ENCODE data around the gene ARHGEF35. TPM values are rescaled to one million over a fixed set of nuclear protein-coding genes. Genes with fewer than 3 reads are reported as not detected.
"Not testable (repeated sequence)": the region's sequence is repeated elsewhere in the genome, so short reads cannot be mapped to it uniquely, and the experiment has no call there.

Gene ARHGEF35
- total and polyA plus RNA-seq, 4 experiments from 2014 or later = 2.0 to 5.2 (median 3.8) TPM

DNA sequence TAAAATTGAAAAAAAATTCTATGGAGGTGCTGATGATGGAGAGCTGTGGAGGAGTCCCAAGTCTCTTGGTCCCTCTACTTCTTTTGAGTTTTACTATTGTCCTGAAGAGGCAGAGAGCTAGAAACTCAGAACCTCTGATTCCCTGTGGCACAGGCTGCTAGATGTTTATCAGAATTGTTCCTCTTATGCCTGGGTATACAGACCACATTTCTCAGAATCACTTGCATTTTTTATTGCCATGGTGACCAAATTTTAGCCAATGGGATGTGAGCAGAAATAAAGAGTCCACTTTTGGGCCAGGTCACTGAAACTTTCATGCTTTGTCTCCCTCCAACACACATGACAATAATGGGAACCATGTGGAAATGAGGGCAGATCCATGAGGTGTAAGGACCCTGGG lies 28.0 kb upstream of the ARHGEF35 start:
- H3K9me3 ChIP-seq (ENCODE audit: control insufficient read depth in 1 of 2, low read length in 2 of 2); H3K4me3 Mint-ChIP-seq; H3K27me3 Mint-ChIP-seq; H3K36me3 Mint-ChIP-seq; H3K36me3 ChIP-seq (ENCODE audit: insufficient read depth, low read length); H3K9me3 Mint-ChIP-seq; DNase-seq; H3K27ac Mint-ChIP-seq; H3K27ac ChIP-seq (ENCODE audit: low read depth, low read length); H3K27me3 ChIP-seq (ENCODE audit: insufficient read depth, low read length); intact Hi-C loops (cut with micrococcal nuclease); CTCF ChIA-PET (ENCODE audit: partially characterized antibody); POLR2A ChIA-PET (ENCODE audit: partially characterized antibody); H3K4me3 ChIP-seq (ENCODE audit: low read length in 2 of 2); H3K4me1 ChIP-seq (ENCODE audit: insufficient read depth, low read length); H3K4me1 Mint-ChIP-seq: not testable (repeated sequence)

DNA sequence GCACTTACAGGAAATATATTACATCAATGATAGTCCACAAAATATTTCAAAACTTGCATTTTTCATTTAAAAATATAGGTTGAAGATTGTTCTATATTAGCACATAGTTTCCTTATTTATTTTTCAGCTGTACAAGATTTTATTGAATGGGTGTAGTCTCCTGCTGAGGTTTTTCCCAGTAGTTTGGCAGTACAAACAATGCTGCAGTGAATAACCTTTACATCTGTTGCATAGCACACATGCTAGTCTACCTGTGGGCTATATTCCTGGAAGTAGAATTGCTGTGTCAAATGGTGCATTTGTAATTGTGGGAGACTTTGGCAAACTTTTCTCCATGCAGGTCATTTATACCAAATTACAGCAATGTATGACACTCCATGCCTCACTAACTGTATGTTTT lies 24.9 kb upstream of the ARHGEF35 start:
- DNase-seq; H3K27me3 ChIP-seq (ENCODE audit: insufficient read depth, low read length); H3K36me3 Mint-ChIP-seq; H3K4me3 Mint-ChIP-seq; H3K4me1 Mint-ChIP-seq; H3K4me3 ChIP-seq (ENCODE audit: low read length in 2 of 2); H3K27ac Mint-ChIP-seq; intact Hi-C loops (cut with micrococcal nuclease); H3K9me3 Mint-ChIP-seq; CTCF ChIA-PET (ENCODE audit: partially characterized antibody); H3K27me3 Mint-ChIP-seq; H3K4me1 ChIP-seq (ENCODE audit: insufficient read depth, low read length); H3K9me3 ChIP-seq (ENCODE audit: control insufficient read depth in 1 of 2, low read length in 2 of 2); H3K27ac ChIP-seq (ENCODE audit: low read depth, low read length); H3K36me3 ChIP-seq (ENCODE audit: insufficient read depth, low read length); POLR2A ChIA-PET (ENCODE audit: partially characterized antibody): not testable (repeated sequence)

DNA sequence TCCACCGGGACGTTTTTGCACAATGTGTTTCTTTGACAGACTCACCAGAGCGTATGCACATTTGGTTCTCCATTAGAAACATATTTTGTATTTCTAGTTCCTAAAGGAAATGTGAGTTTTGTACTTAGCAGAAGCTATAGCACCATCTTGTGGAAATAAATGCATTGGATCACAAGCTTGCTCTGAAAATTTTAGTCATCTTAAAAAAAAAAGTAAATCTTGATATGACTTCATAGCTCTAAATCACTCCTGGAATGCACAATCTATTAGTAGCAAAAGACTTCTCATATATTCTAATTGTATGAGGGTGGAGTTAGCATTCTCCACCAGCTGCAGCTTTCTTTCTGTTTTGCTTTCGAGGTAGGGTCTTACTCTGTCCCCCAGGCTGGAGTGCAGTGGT lies 23.5 kb upstream of the ARHGEF35 start:
- H3K36me3 Mint-ChIP-seq; intact Hi-C loops (cut with micrococcal nuclease); CTCF ChIA-PET (ENCODE audit: partially characterized antibody); H3K9me3 Mint-ChIP-seq; POLR2A ChIA-PET (ENCODE audit: partially characterized antibody); H3K4me1 ChIP-seq (ENCODE audit: insufficient read depth, low read length); H3K4me1 Mint-ChIP-seq; H3K36me3 ChIP-seq (ENCODE audit: insufficient read depth, low read length); H3K27ac ChIP-seq (ENCODE audit: low read depth, low read length); H3K4me3 ChIP-seq (ENCODE audit: low read length in 2 of 2); H3K27me3 ChIP-seq (ENCODE audit: insufficient read depth, low read length); H3K9me3 ChIP-seq (ENCODE audit: control insufficient read depth in 1 of 2, low read length in 2 of 2); DNase-seq; H3K4me3 Mint-ChIP-seq; H3K27ac Mint-ChIP-seq; H3K27me3 Mint-ChIP-seq: not testable (repeated sequence)

DNA sequence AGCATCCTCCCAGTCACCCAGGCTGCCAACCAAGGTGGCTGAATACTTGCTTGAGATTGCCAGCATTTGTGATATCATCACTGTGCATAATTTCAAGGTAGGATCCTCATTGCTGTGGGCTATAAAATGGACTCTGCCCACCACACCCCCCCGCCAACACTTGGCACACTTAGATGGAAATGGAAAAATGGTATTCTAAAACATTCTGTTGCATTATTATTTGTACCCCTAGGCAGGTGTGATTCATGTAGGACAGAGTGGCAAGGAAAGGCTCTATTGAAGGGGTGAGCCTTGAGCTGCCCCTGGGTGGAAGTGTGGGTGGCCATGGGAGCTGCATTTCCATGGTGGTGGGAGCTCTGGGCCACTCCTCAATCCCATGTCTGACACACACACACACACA lies 22.9 kb upstream of the ARHGEF35 start:
- H3K27me3 ChIP-seq (ENCODE audit: insufficient read depth, low read length); H3K4me1 ChIP-seq (ENCODE audit: insufficient read depth, low read length); H3K9me3 Mint-ChIP-seq; DNase-seq; H3K4me1 Mint-ChIP-seq; H3K9me3 ChIP-seq (ENCODE audit: control insufficient read depth in 1 of 2, low read length in 2 of 2); H3K36me3 ChIP-seq (ENCODE audit: insufficient read depth, low read length); CTCF ChIA-PET (ENCODE audit: partially characterized antibody); H3K4me3 Mint-ChIP-seq; H3K27ac ChIP-seq (ENCODE audit: low read depth, low read length); intact Hi-C loops (cut with micrococcal nuclease); H3K4me3 ChIP-seq (ENCODE audit: low read length in 2 of 2); H3K36me3 Mint-ChIP-seq; H3K27me3 Mint-ChIP-seq; POLR2A ChIA-PET (ENCODE audit: partially characterized antibody): not testable (repeated sequence)
- H3K27ac Mint-ChIP-seq = peak overlapping the region in 1 of 7 donors; percentile 8

DNA sequence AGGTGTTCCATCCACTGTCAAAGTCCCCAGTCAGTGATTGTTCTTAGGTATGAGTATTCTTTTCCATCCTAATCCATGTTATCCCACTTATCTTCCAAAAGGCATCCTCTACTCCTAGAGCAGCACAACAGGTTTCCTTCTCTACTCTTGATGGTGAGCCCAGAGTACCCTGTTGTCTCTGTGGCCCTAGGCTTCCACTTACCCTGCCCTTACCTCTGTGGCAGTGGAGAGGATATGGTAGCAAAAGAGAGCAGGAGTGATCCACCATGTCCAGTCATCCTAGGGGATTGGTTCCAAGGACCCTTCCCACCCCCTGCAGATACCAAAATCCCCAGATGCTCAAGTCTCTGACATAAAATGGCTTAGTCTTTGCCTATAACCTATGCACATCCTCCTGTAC lies 21.6 kb upstream of the ARHGEF35 start:
- H3K9me3 Mint-ChIP-seq; H3K4me1 Mint-ChIP-seq; H3K4me3 ChIP-seq (ENCODE audit: low read length in 2 of 2); H3K4me1 ChIP-seq (ENCODE audit: insufficient read depth, low read length); H3K27me3 ChIP-seq (ENCODE audit: insufficient read depth, low read length); H3K27me3 Mint-ChIP-seq; H3K36me3 ChIP-seq (ENCODE audit: insufficient read depth, low read length); H3K27ac ChIP-seq (ENCODE audit: low read depth, low read length); H3K27ac Mint-ChIP-seq; DNase-seq; H3K9me3 ChIP-seq (ENCODE audit: control insufficient read depth in 1 of 2, low read length in 2 of 2); CTCF ChIA-PET (ENCODE audit: partially characterized antibody); POLR2A ChIA-PET (ENCODE audit: partially characterized antibody); intact Hi-C loops (cut with micrococcal nuclease); H3K36me3 Mint-ChIP-seq; H3K4me3 Mint-ChIP-seq: not testable (repeated sequence)

DNA sequence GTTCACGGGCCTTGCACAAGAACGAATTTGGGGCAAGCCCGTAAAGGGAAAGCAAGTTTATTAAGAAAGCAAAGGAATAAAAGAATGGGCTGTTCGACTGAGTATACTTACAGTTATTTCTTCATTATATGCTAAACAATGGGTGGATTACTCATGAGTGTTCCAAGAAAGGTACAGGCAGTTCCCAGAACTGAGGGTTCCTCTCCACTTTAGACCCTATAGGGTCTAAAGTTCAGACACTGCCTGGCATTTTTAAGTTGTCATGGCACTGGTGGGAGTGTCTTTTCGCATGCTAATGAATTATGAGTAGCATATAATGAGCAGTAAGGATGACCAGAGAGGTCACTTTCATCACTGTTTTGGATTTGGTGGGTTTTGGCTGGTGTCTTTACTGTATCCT lies 9.7 kb upstream of the ARHGEF35 start:
- H3K27ac ChIP-seq (ENCODE audit: low read depth, low read length); H3K4me1 Mint-ChIP-seq; H3K27ac Mint-ChIP-seq; H3K9me3 Mint-ChIP-seq; H3K4me3 ChIP-seq (ENCODE audit: low read length in 2 of 2); H3K36me3 ChIP-seq (ENCODE audit: insufficient read depth, low read length); POLR2A ChIA-PET (ENCODE audit: partially characterized antibody); H3K27me3 ChIP-seq (ENCODE audit: insufficient read depth, low read length); H3K4me3 Mint-ChIP-seq; H3K4me1 ChIP-seq (ENCODE audit: insufficient read depth, low read length); H3K36me3 Mint-ChIP-seq; CTCF ChIA-PET (ENCODE audit: partially characterized antibody); DNase-seq; H3K9me3 ChIP-seq (ENCODE audit: control insufficient read depth in 1 of 2, low read length in 2 of 2); intact Hi-C loops (cut with micrococcal nuclease); H3K27me3 Mint-ChIP-seq: not testable (repeated sequence)

DNA sequence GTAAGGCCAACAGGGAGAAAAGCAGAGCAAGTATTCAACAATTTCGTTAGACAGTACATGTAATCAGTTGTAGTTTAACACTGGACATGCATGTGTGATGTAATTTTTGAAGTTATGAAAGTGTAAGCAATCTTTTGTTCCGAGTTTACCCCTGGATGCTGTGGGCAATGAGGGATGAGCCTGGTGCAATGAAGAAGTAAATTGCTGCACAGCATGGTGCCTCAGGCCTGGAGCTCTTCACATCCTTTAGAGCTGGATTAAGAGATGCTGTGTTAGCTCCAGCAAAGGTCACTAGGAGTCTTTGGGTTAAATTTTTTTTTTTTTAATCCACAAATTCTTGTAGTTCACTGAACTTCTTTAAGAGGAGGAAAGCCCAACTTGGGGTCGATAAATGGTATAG lies 7.5 kb upstream of the ARHGEF35 start:
- POLR2A ChIA-PET (ENCODE audit: partially characterized antibody); H3K27me3 Mint-ChIP-seq; H3K4me1 ChIP-seq (ENCODE audit: insufficient read depth, low read length); H3K27ac ChIP-seq (ENCODE audit: low read depth, low read length); H3K36me3 ChIP-seq (ENCODE audit: insufficient read depth, low read length); H3K27ac Mint-ChIP-seq; H3K4me3 ChIP-seq (ENCODE audit: low read length in 2 of 2); intact Hi-C loops (cut with micrococcal nuclease); CTCF ChIA-PET (ENCODE audit: partially characterized antibody); H3K9me3 Mint-ChIP-seq; H3K4me3 Mint-ChIP-seq; H3K4me1 Mint-ChIP-seq; H3K36me3 Mint-ChIP-seq; DNase-seq; H3K9me3 ChIP-seq (ENCODE audit: control insufficient read depth in 1 of 2, low read length in 2 of 2); H3K27me3 ChIP-seq (ENCODE audit: insufficient read depth, low read length): not testable (repeated sequence)

DNA sequence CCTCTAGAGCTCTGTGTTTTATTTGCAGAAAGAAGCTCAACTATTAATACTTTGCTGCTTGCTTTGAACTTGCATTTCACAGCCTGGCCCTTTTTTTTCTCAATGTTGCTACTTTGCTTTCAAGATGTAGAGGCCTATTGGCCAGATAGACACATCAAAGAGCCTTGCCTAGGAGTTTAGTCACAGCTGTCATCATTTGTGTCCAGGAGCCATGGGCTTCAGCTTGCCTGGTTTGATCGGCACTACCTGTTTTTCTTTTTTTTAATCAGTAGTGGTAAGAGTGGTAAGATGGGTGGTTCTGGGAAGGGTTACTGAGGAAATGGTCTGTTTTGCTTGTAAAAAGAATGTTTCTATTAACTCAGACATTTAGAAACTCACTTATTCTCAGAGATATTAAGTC lies 6.3 kb upstream of the ARHGEF35 start:
- H3K27me3 Mint-ChIP-seq; H3K4me3 Mint-ChIP-seq; DNase-seq; H3K27me3 ChIP-seq (ENCODE audit: insufficient read depth, low read length); H3K36me3 ChIP-seq (ENCODE audit: insufficient read depth, low read length); H3K36me3 Mint-ChIP-seq; H3K4me1 ChIP-seq (ENCODE audit: insufficient read depth, low read length); H3K27ac Mint-ChIP-seq; intact Hi-C loops (cut with micrococcal nuclease); CTCF ChIA-PET (ENCODE audit: partially characterized antibody); H3K27ac ChIP-seq (ENCODE audit: low read depth, low read length); H3K4me3 ChIP-seq (ENCODE audit: low read length in 2 of 2); POLR2A ChIA-PET (ENCODE audit: partially characterized antibody); H3K9me3 ChIP-seq (ENCODE audit: control insufficient read depth in 1 of 2, low read length in 2 of 2); H3K9me3 Mint-ChIP-seq: not testable (repeated sequence)
- peaks cover 3 to 11% (median 5%) of the 10 kb centered on the region in 4 donors for H3K4me1 Mint-ChIP-seq
